DOHH2 (cell line): ENCODE results near the gene ADAMTS16.

Experiments used
- H3F3A ChIP-seq: fragments of 200-600 bp; sonication (generic), shearing (Covaris generic); 2 replicates; pipeline ENCODE4 v1.6.0; 2016; ENCODE audit warnings: antibody characterized with exemption, mild to moderate bottlenecking; ENCODE audit not compliant: control insufficient read depth, insufficient read depth
- H3K27ac ChIP-seq: fragments of 200-600 bp; sonication (generic); 2 replicates; pipeline ENCODE4 v1.5.1; 2014; ENCODE audit warnings: low read depth, mild to moderate bottlenecking, low read length, moderate library complexity
- H3K27me3 ChIP-seq: fragments of 200-600 bp; sonication (generic); 2 replicates; pipeline ENCODE4 v1.6.1; 2014; ENCODE audit warnings: mild to moderate bottlenecking, low read length, mixed read lengths; ENCODE audit not compliant: control insufficient read depth
- H3K36me3 ChIP-seq: fragments of 200-600 bp; sonication (generic); 2 replicates; pipeline ENCODE4 v1.6.1; 2014; ENCODE audit warnings: mild to moderate bottlenecking, low read length, moderate library complexity, mixed read lengths; ENCODE audit not compliant: control insufficient read depth
- H3K4me1 ChIP-seq: fragments of 200-600 bp; sonication (generic); 2 replicates; pipeline ENCODE4 v1.6.1; 2014; ENCODE audit warnings: mild to moderate bottlenecking, low read length, mixed read lengths; ENCODE audit not compliant: control insufficient read depth
- H3K4me2 ChIP-seq: fragments of 200-600 bp; sonication (generic); 2 replicates; pipeline ENCODE4 v1.6.0; 2014; ENCODE audit warnings: mild to moderate bottlenecking, low read length, moderate library complexity
- H3K4me3 ChIP-seq: fragments of 200-600 bp; sonication (generic); 2 replicates; pipeline ENCODE4 v1.5.1; 2014; ENCODE audit warnings: mild to moderate bottlenecking, low read length, mixed read lengths
- H3K79me2 ChIP-seq: fragments of 200-600 bp; sonication (generic); 2 replicates; pipeline ENCODE4 v1.6.1; 2014; ENCODE audit warnings: mild to moderate bottlenecking, low read length, mixed read lengths; ENCODE audit not compliant: control insufficient read depth
- H3K9me2 ChIP-seq: fragments of 200-600 bp; sonication (generic); replicated peaks from 2 replicates; pipeline ENCODE4 v1.6.1; 2014; ENCODE audit warnings: mild to moderate bottlenecking, low read length, mixed read lengths; ENCODE audit not compliant: control insufficient read depth
- H3K9me3 ChIP-seq: fragments of 200-600 bp; sonication (generic); 2 replicates; pipeline ENCODE4 v1.6.1; 2014; ENCODE audit warnings: antibody characterized with exemption, low read length, mixed read lengths; ENCODE audit not compliant: control insufficient read depth, insufficient read depth
- H4K20me1 ChIP-seq: fragments of 200-600 bp; sonication (generic); 2 replicates; pipeline ENCODE4 v1.6.0; 2014; ENCODE audit warnings: low read depth, mild to moderate bottlenecking, antibody characterized with exemption, low read length, moderate library complexity; ENCODE audit not compliant: control insufficient read depth, insufficient read depth
- CTCF ChIP-seq: fragments of 200-600 bp; sonication (generic); IDR thresholded peaks from one replicate; pipeline ENCODE4 v1.5.1; 2014; ENCODE audit warnings: antibody characterized with exemption, mild to moderate bottlenecking, low read depth, low read length; ENCODE audit not compliant: poor library complexity, severe bottlenecking
- EZH2phosphoT487 ChIP-seq: fragments of 200-600 bp; sonication (generic); IDR thresholded peaks from 2 replicates; pipeline ENCODE4 v1.6.1; 2017; ENCODE audit warnings: borderline replicate concordance, mild to moderate bottlenecking, antibody characterized with exemption, low read length, moderate library complexity, mixed read lengths

ADAMTS16 gene

GRCh38 chr5:5367739-5368138 is 227.6 kb downstream of the ADAMTS16 start:
- Histone ChIP-seq H3K27me3 (no peaks in the 10 kb centered on the region), H3K4me3 (no peak overlapping the region)
- no peak for TF ChIP-seq CTCF
- no peak for TF ChIP-seq EZH2phosphoT487

GRCh38 chr5:5369051-5369605 is 229.0 kb downstream of the ADAMTS16 start:
- H3K27ac ChIP-seq = no peak overlapping the region
- TF ChIP-seq CTCF = no peak
- no peak for TF ChIP-seq EZH2phosphoT487
- no peak overlapping the region for H3K4me3 ChIP-seq
- no peak overlapping the region for H3K4me2 ChIP-seq
- H3K36me3 ChIP-seq = no peaks in the 10 kb centered on the region
- H4K20me1 ChIP-seq = no peaks in the 10 kb centered on the region
- H3K4me1 ChIP-seq = no peaks in the 10 kb centered on the region
- no peaks in the 10 kb centered on the region for H3K79me2 ChIP-seq
- H3K27me3 ChIP-seq = no peaks in the 10 kb centered on the region
- H3K9me2 ChIP-seq = no peaks in the 10 kb centered on the region
- no peaks in the 10 kb centered on the region for H3F3A ChIP-seq
- H3K9me3 ChIP-seq = no peaks in the 10 kb centered on the region

More at GRCh38 chr5:5367739-5368138, 227.6 kb downstream of the ADAMTS16 start:
- H3K4me2 ChIP-seq = no peak overlapping the region
- no peaks in the 10 kb centered on the region for H3K79me2 ChIP-seq
- no peaks in the 10 kb centered on the region for H3K4me1 ChIP-seq
- no peak overlapping the region for H3K27ac ChIP-seq
- no peaks in the 10 kb centered on the region for H3F3A ChIP-seq
- H3K9me3 ChIP-seq = no peaks in the 10 kb centered on the region
- H3K36me3 ChIP-seq = no peaks in the 10 kb centered on the region
- H4K20me1 ChIP-seq = no peaks in the 10 kb centered on the region
- H3K9me2 ChIP-seq = no peaks in the 10 kb centered on the region
